Measurements from ENCODE around the gene ABCG1. TPM values are rescaled to one million over a fixed set of nuclear protein-coding genes. Genes with fewer than 3 reads are reported as not detected.

ABCG1 gene
- total RNA-seq, 1 donor from 2014 or later = 1.3 TPM

- no peak for TF ChIP-seq CTCF (IDR thresholded peaks at IDR 0.05; ENCODE audit: insufficient read depth, low read depth, low read length)
- no peak for TF ChIP-seq EZH2 (IDR thresholded peaks at IDR 0.05; ENCODE audit: insufficient read depth, low read length)
- Histone ChIP-seq H3K36me3 (ENCODE audit: insufficient read depth, low read length) (no peaks in the 10 kb centered on the region), H3K9me3 (ENCODE audit: insufficient read depth, low read depth, low read length) (no peaks in the 10 kb centered on the region), H3K27ac (ENCODE audit: low read depth, low read length) (no peak overlapping the region), H2AFZ (ENCODE audit: low read depth, low read length) (no peak overlapping the region), H3K27me3 (ENCODE audit: insufficient read depth, low read length) (peaks cover 6% of the 10 kb centered on the region), H3K79me2 (ENCODE audit: insufficient read depth, low read length) (no peaks in the 10 kb centered on the region), H3K4me1 (ENCODE audit: insufficient read depth, low read length) (no peaks in the 10 kb centered on the region), H3K4me3 (ENCODE audit: insufficient read depth, low read depth, low read length) (no peak overlapping the region), H3K4me2 (ENCODE audit: low read length) (no peak overlapping the region), H4K20me1 (ENCODE audit: insufficient read depth, low read length) (no peaks in the 10 kb centered on the region), H3K9ac (ENCODE audit: low read length) (no peak overlapping the region)
- no peaks in the 10 kb centered on the region for H3K36me3 Mint-ChIP-seq (ENCODE audit: low read depth, unreplicated experiment)
- FAIRE-seq (no peak), DNase-seq (ENCODE audit: low read depth) (no peak)
- H3K9me3 Mint-ChIP-seq (ENCODE audit: unreplicated experiment) = peaks cover 5% of the 10 kb centered on the region
- H3K27ac Mint-ChIP-seq (ENCODE audit: unreplicated experiment) = no peak overlapping the region
- no peak overlapping the region for H3K4me3 Mint-ChIP-seq (ENCODE audit: unreplicated experiment)
- H3K27me3 Mint-ChIP-seq (ENCODE audit: low read depth, unreplicated experiment) = peaks cover 43% of the 10 kb centered on the region
- no peaks in the 10 kb centered on the region for H3K4me1 Mint-ChIP-seq (ENCODE audit: low read depth, unreplicated experiment)
Observed at GRCh38 chr21:42294273-42294880, 75.4 kb downstream of the ABCG1 start.

- Histone ChIP-seq H3K27me3 (ENCODE audit: insufficient read depth, low read length) (peaks cover 6% of the 10 kb centered on the region), H3K9ac (ENCODE audit: low read length) (no peak overlapping the region), H3K27ac (ENCODE audit: low read depth, low read length) (no peak overlapping the region), H3K4me2 (ENCODE audit: low read length) (no peak overlapping the region), H3K9me3 (ENCODE audit: insufficient read depth, low read depth, low read length) (no peaks in the 10 kb centered on the region), H4K20me1 (ENCODE audit: insufficient read depth, low read length) (no peaks in the 10 kb centered on the region), H3K36me3 (ENCODE audit: insufficient read depth, low read length) (no peaks in the 10 kb centered on the region), H3K79me2 (ENCODE audit: insufficient read depth, low read length) (no peaks in the 10 kb centered on the region), H3K4me3 (ENCODE audit: insufficient read depth, low read depth, low read length) (no peak overlapping the region), H2AFZ (ENCODE audit: low read depth, low read length) (no peak overlapping the region), H3K4me1 (ENCODE audit: insufficient read depth, low read length) (no peaks in the 10 kb centered on the region)
- TF ChIP-seq EZH2 (IDR thresholded peaks at IDR 0.05; ENCODE audit: insufficient read depth, low read length) = no peak
- TF ChIP-seq CTCF (IDR thresholded peaks at IDR 0.05; ENCODE audit: insufficient read depth, low read depth, low read length) = no peak
- H3K36me3 Mint-ChIP-seq (ENCODE audit: low read depth, unreplicated experiment) = no peaks in the 10 kb centered on the region
- FAIRE-seq (no peak), DNase-seq (ENCODE audit: low read depth) (no peak)
- H3K27me3 Mint-ChIP-seq (ENCODE audit: low read depth, unreplicated experiment) = peaks cover 50% of the 10 kb centered on the region
- H3K9me3 Mint-ChIP-seq (ENCODE audit: unreplicated experiment) = peaks cover 5% of the 10 kb centered on the region
- H3K4me3 Mint-ChIP-seq (ENCODE audit: unreplicated experiment) = no peak overlapping the region
- H3K4me1 Mint-ChIP-seq (ENCODE audit: low read depth, unreplicated experiment) = no peaks in the 10 kb centered on the region
- H3K27ac Mint-ChIP-seq (ENCODE audit: unreplicated experiment) = no peak overlapping the region
Observed at GRCh38 chr21:42295845-42296244, 76.9 kb downstream of the ABCG1 start.

- Mint-ChIP-seq H3K4me3 (ENCODE audit: unreplicated experiment) (no peak overlapping the region), H3K9me3 (ENCODE audit: unreplicated experiment) (peaks cover 5% of the 10 kb centered on the region), H3K4me1 (ENCODE audit: low read depth, unreplicated experiment) (no peaks in the 10 kb centered on the region), H3K27ac (ENCODE audit: unreplicated experiment) (no peak overlapping the region), H3K27me3 (ENCODE audit: low read depth, unreplicated experiment) (peaks cover 49% of the 10 kb centered on the region), H3K36me3 (ENCODE audit: low read depth, unreplicated experiment) (no peaks in the 10 kb centered on the region)
- Histone ChIP-seq H3K9ac (ENCODE audit: low read length) (no peak overlapping the region), H3K27me3 (ENCODE audit: insufficient read depth, low read length) (peaks cover 6% of the 10 kb centered on the region), H3K4me3 (ENCODE audit: insufficient read depth, low read depth, low read length) (no peak overlapping the region), H2AFZ (ENCODE audit: low read depth, low read length) (no peak overlapping the region), H3K4me2 (ENCODE audit: low read length) (no peak overlapping the region), H3K27ac (ENCODE audit: low read depth, low read length) (no peak overlapping the region), H3K79me2 (ENCODE audit: insufficient read depth, low read length) (no peaks in the 10 kb centered on the region), H3K36me3 (ENCODE audit: insufficient read depth, low read length) (no peaks in the 10 kb centered on the region), H4K20me1 (ENCODE audit: insufficient read depth, low read length) (no peaks in the 10 kb centered on the region), H3K4me1 (ENCODE audit: insufficient read depth, low read length) (no peaks in the 10 kb centered on the region), H3K9me3 (ENCODE audit: insufficient read depth, low read depth, low read length) (no peaks in the 10 kb centered on the region)
- TF ChIP-seq CTCF (IDR thresholded peaks at IDR 0.05; ENCODE audit: insufficient read depth, low read depth, low read length) (no peak), EZH2 (IDR thresholded peaks at IDR 0.05; ENCODE audit: insufficient read depth, low read length) (no peak)
- no peak for FAIRE-seq
- DNase-seq (ENCODE audit: low read depth) = no peak
Observed at GRCh38 chr21:42296501-42296900, 77.6 kb downstream of the ABCG1 start.

Measured in astrocyte (in vitro differentiated cells and primary cell).